Muscle of back (tissue), 11 donors: ENCODE data around the gene SERINC5. TPM values are rescaled to one million over a fixed set of nuclear protein-coding genes. Genes with fewer than 3 reads are reported as not detected.

ENCODE experiments used
- DNase-seq, 3 donors: peaks; one replicate each; pipeline versions ENCODE4 v3.0.0 to v3.0.0-alpha.2; 2013
- polyA plus RNA-seq, 10 donors: library from polyadenylated mRNA; unstranded; fragments of 120-200 nt; gene quantifications; one replicate each; pipeline ENCODE4 v1.2.1, GENCODE V29; 2013; ENCODE audit not compliant: insufficient read length in 10 of 10

Gene SERINC5
- polyA plus RNA-seq, 10 donors, result 14.9 to 24.1 (median 20.0) TPM

DNA sequence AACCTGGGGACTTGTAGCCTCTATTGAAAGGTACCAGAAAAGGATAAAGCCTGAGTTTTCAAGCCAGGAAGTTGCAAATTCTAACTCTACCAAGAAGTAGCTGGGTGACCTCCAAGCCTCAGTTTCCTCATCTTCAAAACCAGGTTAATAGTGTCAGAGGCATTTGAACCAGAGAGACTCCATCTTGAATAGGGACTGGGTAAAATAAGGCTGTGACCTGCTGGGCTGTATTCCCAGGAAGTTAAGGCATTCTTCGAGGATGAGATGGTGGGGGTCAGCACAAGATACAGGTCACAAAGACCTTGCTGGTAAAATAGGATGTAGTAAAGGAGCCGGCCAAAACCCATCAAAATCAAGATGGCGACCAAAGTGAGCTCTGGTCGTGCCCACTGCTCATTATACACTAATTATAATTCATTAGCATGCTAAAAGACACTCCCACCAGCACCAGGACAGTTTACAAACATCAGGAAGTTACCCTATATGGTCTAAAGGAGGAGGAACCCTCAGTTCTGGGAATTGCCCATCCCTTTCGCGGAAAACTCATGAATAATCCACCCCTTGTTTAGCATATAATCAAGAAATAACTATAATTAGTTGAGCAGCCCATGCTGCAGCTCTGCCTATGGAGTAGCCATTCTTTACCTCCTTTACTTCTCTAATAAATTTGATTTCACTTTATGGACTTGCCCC is 3.8 kb upstream of the SERINC5 start:
- DNase-seq, result no peak

DNA sequence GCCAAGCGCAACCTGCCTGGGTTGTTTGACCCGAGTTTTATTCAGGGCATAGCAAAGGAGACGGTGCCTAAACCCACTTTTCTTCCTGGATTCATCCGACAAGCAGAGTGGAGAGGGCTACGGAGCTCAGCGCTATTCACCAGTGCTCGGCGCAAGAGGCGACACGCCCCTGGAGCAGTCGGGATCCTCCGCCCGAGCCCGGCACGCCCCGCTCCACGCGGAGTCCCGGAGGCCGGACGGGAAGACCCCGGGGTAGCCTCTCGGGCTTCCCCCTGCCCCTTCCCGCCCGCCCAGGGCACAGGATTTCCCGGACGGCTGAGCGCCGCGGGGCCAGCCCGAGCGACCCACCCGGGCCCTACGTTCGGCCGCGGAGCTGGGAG is 427 bp downstream of the SERINC5 start:
- peak in 1 of 3 donors; percentile 72 for DNase-seq

GRCh38 chr5:80254767-80255430 is 949 bp downstream of the SERINC5 start:
- peak in 1 of 3 donors; percentile 50 for DNase-seq

- no peak for DNase-seq
Measured at GRCh38 chr5:80251636-80252035, 4.2 kb downstream of the SERINC5 start.

GRCh38 chr5:80250801-80251200 is 5.0 kb downstream of the SERINC5 start:
- no peak for DNase-seq

GRCh38 chr5:80249901-80250300 is 5.9 kb downstream of the SERINC5 start:
- no peak for DNase-seq

GRCh38 chr5:80248378-80248777 is 7.5 kb downstream of the SERINC5 start:
- DNase-seq, result no peak

GRCh38 chr5:80246995-80247729 is 8.7 kb downstream of the SERINC5 start:
- DNase-seq, result peak in 2 of 3 donors; percentile 40 to 60

GRCh38 chr5:80246001-80246758 is 9.7 kb downstream of the SERINC5 start:
- peak; percentile 45 to 81 (median 59) for DNase-seq

DNA sequence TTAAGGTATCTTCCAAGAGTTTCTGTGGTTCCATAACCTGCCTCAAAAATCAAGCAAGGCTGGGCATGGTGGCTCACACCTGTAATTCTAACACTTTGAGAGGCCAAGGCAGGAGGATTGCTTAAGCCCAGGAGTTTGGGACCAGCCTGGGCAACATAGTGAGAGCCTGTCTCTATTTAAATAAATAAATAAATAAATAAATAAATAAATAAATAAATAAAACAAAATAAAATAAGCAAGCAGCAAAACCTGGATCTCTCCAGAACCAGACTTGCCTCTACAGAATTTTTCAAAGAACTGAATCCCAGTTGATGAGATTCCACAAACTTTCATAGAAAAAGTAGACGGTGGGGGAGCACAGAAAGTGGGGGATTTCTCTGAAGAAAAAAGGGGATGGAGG is 12.3 kb downstream of the SERINC5 start:
- no peak for DNase-seq

- DNase-seq, result no peak
Measured at GRCh38 chr5:80242849-80243248, 13.0 kb downstream of the SERINC5 start.

- no peak for DNase-seq
Measured at GRCh38 chr5:80240368-80240986, 15.4 kb downstream of the SERINC5 start.

- peak in 2 of 3 donors; percentile 76 to 86 for DNase-seq
Measured at GRCh38 chr5:80239680-80240367, 16.0 kb downstream of the SERINC5 start.

DNA sequence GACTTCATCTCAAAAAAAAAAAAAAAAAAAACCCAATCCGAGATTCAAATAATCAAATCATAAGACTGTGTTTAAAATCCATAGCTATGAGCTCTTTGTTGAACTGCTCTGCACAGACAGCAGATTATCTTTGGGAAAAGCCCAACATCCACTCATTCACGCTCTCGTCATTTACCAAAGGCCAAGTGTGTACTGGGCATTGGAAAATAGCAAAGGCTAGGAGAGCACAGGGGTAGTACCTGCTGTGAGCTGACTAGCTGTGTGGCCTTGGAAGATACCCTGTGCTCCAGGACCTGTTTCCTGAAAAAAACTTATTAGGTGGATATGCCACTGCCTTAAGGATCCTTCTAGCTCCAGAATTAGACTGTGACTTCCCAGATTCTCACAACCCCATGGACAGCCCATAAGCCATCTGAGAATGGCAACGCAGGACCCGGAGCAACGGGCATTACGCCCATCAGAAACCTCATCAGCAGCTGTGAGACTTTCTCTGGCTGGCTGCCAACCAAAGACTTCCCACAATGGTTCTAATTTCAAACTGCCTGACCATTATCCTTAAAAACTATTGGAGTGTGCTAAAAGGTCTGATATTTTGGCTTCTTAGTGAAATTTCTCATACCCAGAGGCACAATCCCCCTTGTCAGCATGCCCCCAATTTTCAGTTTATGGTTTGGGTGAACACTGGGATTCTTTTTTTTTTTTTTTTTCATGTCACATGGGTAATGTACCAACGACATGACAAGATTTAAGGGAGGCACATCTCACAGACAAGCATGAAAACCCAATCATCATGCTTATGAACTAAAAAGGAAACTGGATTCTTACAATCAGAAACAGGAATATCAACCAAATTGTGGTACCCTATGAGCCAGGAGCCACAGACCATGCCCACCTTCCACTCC is 16.8 kb downstream of the SERINC5 start:
- DNase-seq, result peak; percentile 75 to 87 (median 77)

- DNase-seq, result no peak
Measured at GRCh38 chr5:80238097-80238496, 17.8 kb downstream of the SERINC5 start.

GRCh38 chr5:80237243-80237642 is 18.6 kb downstream of the SERINC5 start:
- no peak for DNase-seq

DNA sequence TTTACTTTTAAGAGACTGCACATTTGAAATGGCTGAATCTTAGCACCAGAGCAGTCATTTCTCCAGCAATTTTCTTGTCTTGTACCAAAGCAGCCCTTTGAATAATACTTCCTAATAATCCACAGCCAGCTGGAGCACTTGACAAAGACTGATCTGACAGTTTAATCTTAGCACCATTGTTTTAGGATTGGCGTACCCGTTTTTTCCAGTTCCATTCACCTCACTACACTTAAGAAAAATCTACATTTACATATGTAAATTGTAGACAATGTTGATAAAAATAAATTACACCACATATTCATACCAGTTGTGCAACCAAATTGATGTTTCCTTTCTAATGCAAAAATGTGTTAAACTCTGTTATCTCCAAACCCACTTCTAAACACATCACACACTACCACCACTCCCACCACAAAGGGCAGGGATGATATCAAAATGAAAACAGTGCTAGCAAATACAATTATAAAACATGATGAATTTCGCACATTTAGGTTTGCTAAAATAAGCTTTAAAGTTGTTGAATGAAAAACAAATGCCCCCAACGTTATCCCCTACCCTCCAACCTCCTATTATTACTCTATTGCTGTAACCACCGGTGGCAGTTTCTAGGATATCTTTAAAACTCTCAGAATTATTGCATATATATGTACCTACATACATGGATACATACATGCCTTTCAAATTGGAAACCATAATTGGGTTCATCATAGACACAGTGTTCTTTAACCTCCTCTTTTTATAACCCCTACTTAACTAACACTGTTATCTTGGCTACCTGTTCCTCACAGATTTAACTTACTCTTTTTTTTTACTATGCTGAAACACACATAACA is 21.5 kb downstream of the SERINC5 start:
- no peak for DNase-seq

DNA sequence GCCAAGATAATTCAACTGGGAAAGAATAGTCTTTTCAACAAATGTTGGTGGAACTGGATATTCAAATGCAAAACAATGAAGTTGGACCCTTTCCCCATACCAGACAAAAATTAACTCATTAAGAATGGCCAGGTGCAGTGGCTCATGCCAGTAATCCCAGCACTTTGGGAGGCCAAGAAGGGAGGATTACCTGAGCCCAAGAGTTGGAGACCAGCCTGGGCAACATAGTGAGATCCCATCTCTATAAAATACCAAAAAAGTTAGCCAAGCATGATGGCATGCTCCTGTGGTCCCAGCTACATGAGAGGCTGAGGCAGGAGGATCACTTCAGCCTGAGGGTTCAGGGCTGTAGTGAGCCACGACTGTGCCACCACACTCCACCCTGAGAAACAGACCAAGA is 24.2 kb downstream of the SERINC5 start:
- no peak for DNase-seq

DNA sequence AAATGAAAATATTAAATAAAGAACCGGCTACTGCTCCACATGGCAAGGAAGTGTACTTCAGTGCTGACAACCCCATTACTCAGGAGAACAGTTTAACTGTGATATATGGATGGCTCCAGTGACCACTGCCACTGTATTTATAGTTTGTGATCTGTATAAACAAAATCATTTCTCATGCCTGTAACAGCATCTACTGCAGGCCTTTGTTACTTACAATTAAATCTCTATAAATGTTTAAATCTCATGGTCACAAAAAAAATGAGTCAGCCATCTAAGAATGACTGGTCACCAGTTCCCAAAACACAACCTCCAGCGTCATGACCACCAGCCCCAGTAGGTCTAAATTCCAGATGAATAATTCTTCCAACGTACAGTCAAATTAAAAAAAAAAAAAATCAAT is 24.6 kb downstream of the SERINC5 start:
- no peak for DNase-seq
